Keratinocyte (primary cell): ENCODE data around the gene HSD17B1. TPM values are rescaled to one million over a fixed set of nuclear protein-coding genes. Genes with fewer than 3 reads are reported as not detected.

ENCODE experiments used
- DNase-seq: peaks from one replicate; pipeline ENCODE4 v3.0.0-alpha.2; 2011; ENCODE audit warnings: low read depth, missing footprints, low spot score
- FAIRE-seq: peaks from 2 replicates; lab custom pipeline; 2011; peaks lifted over from hg19 to GRCh38; lab: Jason Lieb, UNC
- H2AFZ ChIP-seq: 2 replicates; pipeline ENCODE4 v1.6.0; 2012; ENCODE audit warnings: low read length, control low read depth, inconsistent platforms; ENCODE audit not compliant: control insufficient read depth
- H3K27ac ChIP-seq: 2 replicates; pipeline ENCODE4 v1.5.1; 2011; ENCODE audit warnings: low read length; ENCODE audit not compliant: control insufficient read depth, insufficient read depth
- H3K27me3 ChIP-seq: 3 replicates; pipeline ENCODE4 v1.6.0; 2011; ENCODE audit warnings: low read length; ENCODE audit not compliant: control insufficient read depth, insufficient read depth; ENCODE audit errors: extremely low read depth
- H3K36me3 ChIP-seq, 2 experiments: 2 replicates in 1 of 2; 3 replicates in 1 of 2; pipeline ENCODE4 v1.5.1; 2011; ENCODE audit warnings: low read length in 2 of 2, mild to moderate bottlenecking in 1 of 2; ENCODE audit not compliant: control insufficient read depth in 2 of 2, insufficient read depth in 2 of 2; ENCODE audit errors: extremely low read depth in 1 of 2
- H3K4me1 ChIP-seq: 3 replicates; pipeline ENCODE4 v1.5.1; 2011; ENCODE audit warnings: low read length; ENCODE audit not compliant: control insufficient read depth, insufficient read depth; ENCODE audit errors: extremely low read depth
- H3K4me2 ChIP-seq: 3 replicates; pipeline ENCODE4 v1.6.0; 2011; ENCODE audit warnings: low read depth, low read length; ENCODE audit not compliant: control insufficient read depth, insufficient read depth; ENCODE audit errors: extremely low read depth
- H3K4me3 ChIP-seq, 3 experiments: fragments of 200-600 bp in 1 of 3; sonication (generic) in 1 of 3; 2 replicates in 2 of 3; 3 replicates in 1 of 3; pipeline ENCODE4 v1.5.1; 2011 to 2016; ENCODE audit warnings: low read length in 3 of 3, mild to moderate bottlenecking in 3 of 3, control low read depth in 2 of 3, inconsistent platforms in 1 of 3, low read depth in 1 of 3, mixed read lengths in 1 of 3, mixed run types in 1 of 3, moderate library complexity in 1 of 3; ENCODE audit not compliant: control insufficient read depth in 2 of 3, insufficient read depth in 2 of 3; ENCODE audit errors: extremely low read depth in 1 of 3
- H3K79me2 ChIP-seq: 2 replicates; pipeline ENCODE4 v1.6.0; 2012; ENCODE audit warnings: low read length; ENCODE audit not compliant: control insufficient read depth, insufficient read depth
- H3K9ac ChIP-seq: 3 replicates; pipeline ENCODE4 v1.6.0; 2011; ENCODE audit warnings: low read length; ENCODE audit not compliant: control insufficient read depth, insufficient read depth; ENCODE audit errors: extremely low read depth
- H3K9me1 ChIP-seq: 3 replicates; pipeline ENCODE4 v1.6.0; 2011; ENCODE audit warnings: low read length; ENCODE audit not compliant: control insufficient read depth, insufficient read depth; ENCODE audit errors: extremely low read depth
- H3K9me3 ChIP-seq: 2 replicates; pipeline ENCODE4 v1.5.1; 2012; ENCODE audit warnings: low read depth, low read length; ENCODE audit not compliant: control insufficient read depth
- H4K20me1 ChIP-seq: 3 replicates; pipeline ENCODE4 v1.6.0; 2011; ENCODE audit warnings: low read length; ENCODE audit not compliant: control insufficient read depth, insufficient read depth; ENCODE audit errors: extremely low read depth
- EZH2 ChIP-seq: IDR thresholded peaks from one replicate; pipeline ENCODE4 v1.6.1; 2012; ENCODE audit warnings: inconsistent platforms, mild to moderate bottlenecking, low read length, moderate library complexity
- dilution Hi-C: fragments of 300-500 bp; cut with MboI; formaldehyde crosslinking; loops from one replicate; pipeline ENCODE4 v1.7.0; 2020; ENCODE audit warnings: low sequenced_read_pairs; ENCODE audit not compliant: extremely low pct_ligation_motif_present
- polyA plus RNA-seq, 5 experiments: library from polyadenylated mRNA; depleted of rRNA in 3 of 5; stranded (reverse) in 3 of 5; stranded (forward) in 1 of 5; unstranded in 1 of 5; fragments of >200 nt; gene quantifications; 1 replicate in 1 of 5; 2 replicates in 3 of 5; 3 replicates in 1 of 5; pipeline versions ENCODE4 v1.2.1 to v1.2.3, GENCODE V29; 2011 to 2012; ENCODE audit warnings: missing spikeins in 2 of 5, low read depth in 1 of 5, low replicate concordance in 1 of 5
- TF ChIP-seq, protein P1 (sequence below), 3 experiments: IDR thresholded peaks in 1 of 3; conservative IDR thresholded peaks in 1 of 3; optimal IDR thresholded peaks in 1 of 3; 2 replicates in 2 of 3; 3 replicates in 1 of 3; pipeline versions ENCODE3 to v1.5.1; 2011; ENCODE audit warnings: low read length in 3 of 3, mild to moderate bottlenecking in 3 of 3, moderate library complexity in 2 of 3, control low read depth in 1 of 3, inconsistent platforms in 1 of 3; ENCODE audit not compliant: insufficient read depth in 2 of 3; ENCODE audit errors: extremely low read depth in 1 of 3

Gene HSD17B1
- polyA plus RNA-seq, 1 donor (not counting 4 experiments of a cell fraction or from before 2014, with no cell fraction given), result 5.3 TPM

DNA sequence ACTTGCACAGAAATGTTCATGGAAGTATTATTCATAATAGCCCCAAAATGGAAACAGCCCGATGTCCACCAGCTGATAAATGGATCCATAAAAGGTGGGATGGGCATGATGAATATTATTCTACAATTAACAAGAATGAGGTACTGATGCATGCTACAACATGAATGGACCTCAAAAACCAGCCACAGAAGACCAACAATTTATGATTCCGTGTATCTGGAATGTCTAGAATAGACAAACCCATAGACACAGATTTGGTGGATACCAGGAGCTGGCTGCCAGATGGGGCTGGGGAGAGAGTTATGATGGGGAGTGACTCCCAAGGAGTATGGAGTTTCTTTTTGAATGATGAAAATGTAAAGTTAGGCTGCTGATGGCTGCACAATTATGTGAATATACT, 27.5 kb upstream of the HSD17B1 start:
- peak overlapping the region; percentile 46 for H3K4me2 ChIP-seq
- no peak overlapping the region for H3K4me3 ChIP-seq
- no peaks in the 10 kb centered on the region for H3K9me1 ChIP-seq
- no peak overlapping the region for H2AFZ ChIP-seq
- FAIRE-seq (peak; percentile 48), DNase-seq (peak; percentile 87)
- H3K9ac ChIP-seq, result no peak overlapping the region
- peaks cover 34% of the 10 kb centered on the region for H3K4me1 ChIP-seq
- no peaks in the 10 kb centered on the region for H3K27me3 ChIP-seq
- dilution Hi-C loops, result no loop called here
- no peaks in the 10 kb centered on the region for H4K20me1 ChIP-seq
- no peaks in the 10 kb centered on the region for H3K9me3 ChIP-seq
- TF ChIP-seq EZH2, result no peak
- TF ChIP-seq, protein P1, sequence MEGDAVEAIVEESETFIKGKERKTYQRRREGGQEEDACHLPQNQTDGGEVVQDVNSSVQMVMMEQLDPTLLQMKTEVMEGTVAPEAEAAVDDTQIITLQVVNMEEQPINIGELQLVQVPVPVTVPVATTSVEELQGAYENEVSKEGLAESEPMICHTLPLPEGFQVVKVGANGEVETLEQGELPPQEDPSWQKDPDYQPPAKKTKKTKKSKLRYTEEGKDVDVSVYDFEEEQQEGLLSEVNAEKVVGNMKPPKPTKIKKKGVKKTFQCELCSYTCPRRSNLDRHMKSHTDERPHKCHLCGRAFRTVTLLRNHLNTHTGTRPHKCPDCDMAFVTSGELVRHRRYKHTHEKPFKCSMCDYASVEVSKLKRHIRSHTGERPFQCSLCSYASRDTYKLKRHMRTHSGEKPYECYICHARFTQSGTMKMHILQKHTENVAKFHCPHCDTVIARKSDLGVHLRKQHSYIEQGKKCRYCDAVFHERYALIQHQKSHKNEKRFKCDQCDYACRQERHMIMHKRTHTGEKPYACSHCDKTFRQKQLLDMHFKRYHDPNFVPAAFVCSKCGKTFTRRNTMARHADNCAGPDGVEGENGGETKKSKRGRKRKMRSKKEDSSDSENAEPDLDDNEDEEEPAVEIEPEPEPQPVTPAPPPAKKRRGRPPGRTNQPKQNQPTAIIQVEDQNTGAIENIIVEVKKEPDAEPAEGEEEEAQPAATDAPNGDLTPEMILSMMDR (optimal IDR thresholded peaks at IDR 0.05 in 1 of 3, IDR thresholded peaks at IDR 0.05 in 1 of 3, conservative IDR thresholded peaks at IDR 0.05 in 1 of 3; ENCODE audit: extremely low read depth in 1 of 3, insufficient read depth in 2 of 3, low read length in 3 of 3), result no peak
- no peaks in the 10 kb centered on the region for H3K79me2 ChIP-seq
- H3K27ac ChIP-seq, result peak overlapping the region; percentile 34
- H3K36me3 ChIP-seq, result peaks cover 0 to 3% of the 10 kb centered on the region in 2 experiments

DNA sequence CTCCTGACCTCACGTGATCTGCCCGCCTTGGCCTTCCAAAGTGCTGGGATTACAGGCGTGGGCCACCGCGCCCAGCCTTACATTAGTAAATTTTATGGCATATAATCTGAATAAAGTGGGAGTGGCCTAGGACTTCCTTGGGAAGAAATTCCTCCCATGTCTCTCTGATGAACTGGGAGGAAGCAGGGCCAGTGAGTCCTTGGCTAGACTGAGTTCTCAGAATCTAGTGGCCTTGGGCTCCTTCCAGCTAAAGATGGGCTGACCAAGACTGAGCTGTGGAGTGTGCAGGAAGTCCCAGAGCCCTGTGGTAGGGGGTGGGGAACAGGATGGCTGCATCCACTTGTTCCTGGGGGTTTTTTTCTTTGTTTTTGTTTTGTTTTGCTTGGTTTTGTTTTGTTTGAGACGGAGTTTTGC, 26.7 kb upstream of the HSD17B1 start:
- Histone ChIP-seq H3K79me2 (no peaks in the 10 kb centered on the region), H3K4me1 (peaks cover 34% of the 10 kb centered on the region), H3K9ac (no peak overlapping the region), H2AFZ (no peak overlapping the region), H3K4me3 (no peak overlapping the region), H3K27me3 (no peaks in the 10 kb centered on the region), H3K9me1 (no peaks in the 10 kb centered on the region), H3K4me2 (no peak overlapping the region), H3K27ac (no peak overlapping the region), H3K9me3 (no peaks in the 10 kb centered on the region), H4K20me1 (no peaks in the 10 kb centered on the region), H3K36me3 (peaks cover 0 to 3% of the 10 kb centered on the region in 2 experiments)
- DNase-seq, result no peak
- TF ChIP-seq EZH2, result no peak
- TF ChIP-seq, protein P1 (optimal IDR thresholded peaks at IDR 0.05 in 1 of 3, IDR thresholded peaks at IDR 0.05 in 1 of 3, conservative IDR thresholded peaks at IDR 0.05 in 1 of 3; ENCODE audit: extremely low read depth in 1 of 3, insufficient read depth in 2 of 3, low read length in 3 of 3), result no peak
- FAIRE-seq, result no peak
- dilution Hi-C loops, result no loop called here
